Esophagus muscularis mucosa (tissue), 4 donors: ENCODE measurements around the gene FOXC2. TPM values are rescaled to one million over a fixed set of nuclear protein-coding genes. Genes with fewer than 3 reads are reported as not detected.
A peak's percentile ranks its signal among the peaks of the same experiment; 100 is the strongest.

Experiments used
- DNase-seq: peaks from one replicate; pipeline ENCODE4 v3.0.0-alpha.2; 2017; ENCODE audit errors: extremely low spot score
- H3K27ac ChIP-seq, 4 donors: fragments of 200-600 bp; sonication (generic); replicated peaks in 1 of 4; 1 replicate in 3 of 4; 2 replicates in 1 of 4; pipeline ENCODE4 v1.5.1; 2016 to 2019; ENCODE audit warnings: mild to moderate bottlenecking in 1 of 4
- H3K27me3 ChIP-seq, 4 donors: fragments of 200-600 bp; sonication (generic); one replicate each; pipeline versions ENCODE4 v1.5.1 to v1.6.0; 2016 to 2019
- H3K36me3 ChIP-seq, 4 donors: fragments of 200-600 bp; sonication (generic); one replicate each; pipeline ENCODE4 v1.5.1; 2016 to 2019
- H3K4me1 ChIP-seq, 4 donors: fragments of 200-600 bp; sonication (generic); one replicate each; pipeline ENCODE4 v1.5.1; 2016 to 2019
- H3K4me3 ChIP-seq, 4 donors: fragments of 200-600 bp; sonication (generic); 1 replicate in 2 of 4; 2 replicates in 2 of 4; pipeline ENCODE4 v1.5.1; 2016 to 2019; ENCODE audit warnings: mild to moderate bottlenecking in 4 of 4, moderate library complexity in 1 of 4
- H3K9me3 ChIP-seq, 4 donors: fragments of 200-600 bp; sonication (generic); 1 replicate in 3 of 4; 2 replicates in 1 of 4; pipeline ENCODE4 v1.5.1; 2016 to 2019
- CTCF ChIP-seq, 3 experiments: fragments of 200-600 bp in 2 of 3; fragments of 450-650 bp in 1 of 3; sonication (generic) in 2 of 3; IDR thresholded peaks; one replicate each; pipeline ENCODE4 v1.5.1; 2017 to 2019; ENCODE audit warnings: antibody characterized with exemption in 3 of 3, mild to moderate bottlenecking in 2 of 3, moderate library complexity in 1 of 3
- EP300 ChIP-seq: sonication (generic); formaldehyde crosslinking; IDR thresholded peaks from one replicate; pipeline ENCODE4 v1.6.1; 2017; ENCODE audit warnings: antibody characterized with exemption
- POLR2A ChIP-seq: fragments of 450-650 bp; IDR thresholded peaks from one replicate; pipeline ENCODE4 v1.6.1; 2017; ENCODE audit warnings: antibody characterized with exemption, moderate library complexity, mild to moderate bottlenecking, low read depth
- POLR2AphosphoS5 ChIP-seq, 2 donors: sonication (generic); formaldehyde crosslinking; IDR thresholded peaks; one replicate each; pipeline ENCODE4 v1.6.1; 2017; ENCODE audit warnings: antibody characterized with exemption in 2 of 2
- WGBS: methylation state at CpG from one replicate; pipeline ENCODE4 v1.1.5; 2018; 5-methylcytosine and 5-hydroxymethylcytosine counted together
- intact Hi-C: fragments of 100-400 bp; cut with DNase I; formaldehyde crosslinking; loops from one replicate; pipeline ENCODE4 v1.15.1; 2023
- total RNA-seq, 4 donors: library from RNA; depleted of rRNA; stranded (reverse); fragments of >200 nt; gene quantifications; one replicate each; pipeline versions ENCODE4 v1.1.0 to v1.2.1, GENCODE V29; 2016

FOXC2 gene
- total RNA-seq, 4 donors from 2014 or later, result 0.71 to 1.7 (median 1.1) TPM

GRCh38 chr16:86570558-86571529 is 4.2 kb downstream of the FOXC2 start:
- intact Hi-C loops, result no loop called here
- no peak overlapping the region for H3K27ac ChIP-seq
- peaks cover 0 to 100% (median 52%) of the 10 kb centered on the region in 4 donors for H3K27me3 ChIP-seq
- TF ChIP-seq EP300, result no peak
- no peak for TF ChIP-seq CTCF (IDR thresholded peaks at IDR 0.05)
- TF ChIP-seq POLR2A, result no peak
- TF ChIP-seq POLR2AphosphoS5 (IDR thresholded peaks at IDR 0.05), result no peak
- WGBS, result 80% methylated on average over 28 of the region's 28 CpGs
- H3K9me3 ChIP-seq, result no peaks in the 10 kb centered on the region
- no peaks in the 10 kb centered on the region for H3K36me3 ChIP-seq
- peak overlapping the region in 2 of 4 donors; percentile 16 to 18 for H3K4me3 ChIP-seq
- DNase-seq, result no peak
- H3K4me1 ChIP-seq, result peaks cover 9 to 35% (median 22%) of the 10 kb centered on the region in 4 donors

- H3K27ac ChIP-seq, result no peak overlapping the region
- H3K36me3 ChIP-seq, result no peaks in the 10 kb centered on the region
- peaks cover 0 to 100% (median 50%) of the 10 kb centered on the region in 4 donors for H3K27me3 ChIP-seq
- H3K9me3 ChIP-seq, result no peaks in the 10 kb centered on the region
- DNase-seq, result no peak
- TF ChIP-seq CTCF (IDR thresholded peaks at IDR 0.05), result no peak
- TF ChIP-seq EP300, result no peak
- TF ChIP-seq POLR2A, result no peak
- TF ChIP-seq POLR2AphosphoS5 (IDR thresholded peaks at IDR 0.05), result no peak
- 92% methylated on average over 3 of the region's 10 CpGs for WGBS
- intact Hi-C loops, result no loop called here
- H3K4me3 ChIP-seq, result peak overlapping the region in 1 of 4 donors; percentile 18
- H3K4me1 ChIP-seq, result peaks cover 9 to 35% (median 22%) of the 10 kb centered on the region in 4 donors
Observed at GRCh38 chr16:86571530-86571915, 4.9 kb downstream of the FOXC2 start.

- no peak for TF ChIP-seq POLR2A
- no peak for TF ChIP-seq POLR2AphosphoS5 (IDR thresholded peaks at IDR 0.05)
- TF ChIP-seq EP300, result no peak
- no peak for TF ChIP-seq CTCF (IDR thresholded peaks at IDR 0.05)
- DNase-seq, result no peak
- Histone ChIP-seq H3K27me3 (peaks cover 0 to 100% (median 51%) of the 10 kb centered on the region in 4 donors), H3K4me1 (peaks cover 9 to 32% (median 19%) of the 10 kb centered on the region in 4 donors), H3K9me3 (no peaks in the 10 kb centered on the region), H3K36me3 (no peaks in the 10 kb centered on the region), H3K27ac (no peak overlapping the region), H3K4me3 (no peak overlapping the region)
- intact Hi-C loops, result no loop called here
- WGBS, result 82% methylated on average over 10 of the region's 12 CpGs
Observed at GRCh38 chr16:86572041-86572521, 5.5 kb downstream of the FOXC2 start.

GRCh38 chr16:86572606-86573005 is 6.0 kb downstream of the FOXC2 start:
- intact Hi-C loops, result no loop called here
- H3K4me3 ChIP-seq, result no peak overlapping the region
- 78% methylated on average over 6 of the region's 8 CpGs for WGBS

More at GRCh38 chr16:86572606-86573005, 6.0 kb downstream of the FOXC2 start:
- Histone ChIP-seq H3K9me3 (no peaks in the 10 kb centered on the region), H3K27me3 (peaks cover 0 to 100% (median 51%) of the 10 kb centered on the region in 4 donors), H3K36me3 (no peaks in the 10 kb centered on the region), H3K4me1 (peaks cover 9 to 27% (median 15%) of the 10 kb centered on the region in 4 donors), H3K27ac (no peak overlapping the region)
- no peak for DNase-seq
- TF ChIP-seq POLR2A (no peak), EP300 (no peak), POLR2AphosphoS5 (IDR thresholded peaks at IDR 0.05) (no peak), CTCF (IDR thresholded peaks at IDR 0.05) (no peak)
